Mesenteric fat pad (tissue), 1 donor: Measurements from ENCODE around the gene PLPP1. TPM values are rescaled to one million over a fixed set of nuclear protein-coding genes. Genes with fewer than 3 reads are reported as not detected.

Experiments
- DNase-seq: peaks from one replicate; pipeline ENCODE4 v3.0.0-alpha.2; 2020; ENCODE audit warnings: low spot score
- total RNA-seq: library from RNA; stranded (reverse); fragmentation: NEBNext Ultra II Directional; extraction: Animal tissue kit (Norgen Biotek cat#: 25700); gene quantifications from one replicate; pipeline ENCODE4 v1.2.1, GENCODE V29; 2021
- donor health status: DM: yes; HTN: yes; CAD: no.

Gene PLPP1
- total RNA-seq, 1 donor from 2014 or later = 304 TPM

- DNase-seq = no peak
These were observed 84.6 kb downstream of the PLPP1 start for GRCh38 chr5:55450050-55450765.

GRCh38 chr5:55446640-55447351 lies 88.0 kb downstream of the PLPP1 start:
- no peak for DNase-seq

DNA sequence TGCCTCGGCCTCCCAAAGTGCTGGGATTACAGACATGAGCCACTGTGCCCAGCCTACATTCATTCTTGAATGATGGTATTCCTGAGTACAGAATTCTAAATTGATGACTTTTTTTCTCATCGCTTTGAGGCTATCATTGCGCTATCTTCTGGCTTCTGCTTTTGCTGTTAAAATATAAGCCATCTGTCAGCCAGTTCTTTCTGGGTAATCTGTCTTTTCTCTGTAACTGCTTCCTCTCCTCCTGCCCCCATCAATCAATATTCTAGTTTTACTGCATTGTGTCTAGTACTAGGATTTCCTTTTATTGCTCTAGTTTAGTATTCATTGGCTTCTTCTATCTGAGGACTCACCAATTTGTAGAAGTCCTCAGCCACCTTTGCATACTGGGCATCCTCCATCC lies 89.0 kb downstream of the PLPP1 start:
- DNase-seq = no peak

- no peak for DNase-seq
These were observed 92.8 kb downstream of the PLPP1 start for GRCh38 chr5:55441954-55442353.

- no peak for DNase-seq
These were observed 93.5 kb downstream of the PLPP1 start for GRCh38 chr5:55441107-55441771.

GRCh38 chr5:55440188-55440646 lies 94.5 kb downstream of the PLPP1 start:
- DNase-seq = no peak

DNA sequence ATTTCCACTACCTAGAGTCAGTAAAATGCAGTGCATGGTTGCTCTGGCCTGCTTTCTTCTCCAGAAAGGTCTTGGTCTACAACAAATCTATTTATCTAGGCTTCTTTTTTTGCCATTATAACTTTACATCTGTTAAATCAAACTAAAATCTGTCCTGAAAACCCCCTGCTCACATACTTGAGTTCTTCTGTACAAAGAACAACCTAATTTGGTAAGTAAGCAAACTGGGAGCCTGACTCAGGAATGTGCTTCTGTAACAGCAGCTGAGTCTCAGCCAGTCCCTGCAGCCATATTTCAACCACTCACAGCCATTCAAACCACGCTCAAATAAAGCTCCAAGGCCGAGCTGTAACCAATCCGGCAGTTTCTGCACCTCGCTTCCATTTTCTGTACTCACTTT lies 95.8 kb downstream of the PLPP1 start:
- DNase-seq = no peak

DNA sequence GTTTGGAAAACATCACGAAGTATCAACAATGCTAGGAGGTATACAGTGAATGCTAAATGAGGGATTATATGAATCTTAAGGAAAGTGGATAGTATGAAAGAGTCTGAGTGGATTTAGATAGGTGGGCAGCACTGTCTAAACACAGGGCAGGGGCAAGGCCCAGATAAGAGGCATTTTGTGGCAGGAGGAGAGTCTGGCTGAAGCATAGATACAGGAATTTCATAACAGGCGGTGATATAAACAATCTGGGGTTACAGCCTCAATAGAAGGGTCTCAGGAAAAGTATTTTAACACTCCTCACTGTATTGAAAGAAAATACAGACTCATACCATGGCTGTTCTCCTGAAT lies 96.9 kb downstream of the PLPP1 start:
- DNase-seq = no peak

DNA sequence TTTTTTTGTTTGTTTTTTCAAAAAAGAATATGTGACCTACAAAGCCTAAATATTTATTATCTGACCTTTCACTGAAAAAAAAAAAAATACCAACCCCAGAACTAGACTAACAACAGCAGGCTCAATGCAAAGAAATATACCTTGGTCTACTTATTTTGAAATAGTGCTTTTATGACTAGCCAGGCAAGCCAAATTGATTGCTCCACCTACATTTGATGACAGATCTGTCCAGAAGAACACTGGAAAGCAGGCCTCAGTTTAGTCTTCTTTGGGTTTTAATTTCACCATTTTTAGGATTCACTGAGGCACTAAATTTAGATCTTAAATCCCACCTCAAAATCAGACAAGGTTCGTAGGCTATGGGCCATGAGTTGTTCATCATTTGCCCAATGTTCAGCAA lies 97.3 kb downstream of the PLPP1 start:
- DNase-seq = no peak

- no peak for DNase-seq
These were observed 102.2 kb downstream of the PLPP1 start for GRCh38 chr5:55432549-55432948.

- no peak for DNase-seq
These were observed 105.0 kb downstream of the PLPP1 start for GRCh38 chr5:55429613-55430253.

- no peak for DNase-seq
These were observed 105.5 kb downstream of the PLPP1 start for GRCh38 chr5:55429221-55429612.

DNA sequence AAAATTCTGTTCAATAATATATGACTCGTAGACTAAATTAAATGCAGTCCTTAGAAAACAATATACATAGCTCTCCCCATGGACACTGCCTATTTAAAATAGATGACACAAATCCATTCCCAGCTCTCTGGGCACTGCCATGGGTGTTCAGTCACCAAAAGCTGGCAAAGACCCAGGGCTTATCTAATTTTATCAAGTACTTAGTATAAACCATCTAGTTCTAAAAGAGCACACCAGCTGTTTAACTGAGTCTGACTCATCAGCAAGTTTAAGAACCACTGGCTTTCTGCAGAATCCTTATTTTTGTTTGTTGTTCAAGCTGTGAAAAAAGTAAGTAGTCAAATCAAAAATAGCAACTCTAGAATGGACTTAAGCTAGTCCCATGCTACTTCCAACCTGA lies 107.6 kb downstream of the PLPP1 start:
- DNase-seq = no peak

DNA sequence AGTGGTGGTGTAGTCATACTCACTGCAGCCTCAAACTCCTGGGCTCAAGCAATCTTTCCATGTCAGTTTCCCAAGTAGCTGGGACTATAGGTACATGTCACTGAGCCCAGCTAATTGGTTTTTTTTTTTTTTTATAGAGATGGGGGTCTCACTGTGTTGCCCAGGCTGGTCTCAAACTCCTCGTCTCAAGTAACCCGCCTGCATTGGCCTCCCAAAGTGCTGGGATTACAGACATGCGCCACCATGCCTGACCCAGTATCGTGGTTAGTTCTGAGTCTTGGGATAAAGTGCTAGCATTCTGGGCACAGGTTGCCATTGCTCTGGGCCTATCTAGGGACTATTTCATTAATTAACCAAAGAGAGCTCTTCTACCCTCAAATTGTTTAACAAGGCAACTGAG lies 108.3 kb downstream of the PLPP1 start:
- no peak for DNase-seq

- DNase-seq = no peak
These were observed 113.7 kb downstream of the PLPP1 start for GRCh38 chr5:55421074-55421529.

DNA sequence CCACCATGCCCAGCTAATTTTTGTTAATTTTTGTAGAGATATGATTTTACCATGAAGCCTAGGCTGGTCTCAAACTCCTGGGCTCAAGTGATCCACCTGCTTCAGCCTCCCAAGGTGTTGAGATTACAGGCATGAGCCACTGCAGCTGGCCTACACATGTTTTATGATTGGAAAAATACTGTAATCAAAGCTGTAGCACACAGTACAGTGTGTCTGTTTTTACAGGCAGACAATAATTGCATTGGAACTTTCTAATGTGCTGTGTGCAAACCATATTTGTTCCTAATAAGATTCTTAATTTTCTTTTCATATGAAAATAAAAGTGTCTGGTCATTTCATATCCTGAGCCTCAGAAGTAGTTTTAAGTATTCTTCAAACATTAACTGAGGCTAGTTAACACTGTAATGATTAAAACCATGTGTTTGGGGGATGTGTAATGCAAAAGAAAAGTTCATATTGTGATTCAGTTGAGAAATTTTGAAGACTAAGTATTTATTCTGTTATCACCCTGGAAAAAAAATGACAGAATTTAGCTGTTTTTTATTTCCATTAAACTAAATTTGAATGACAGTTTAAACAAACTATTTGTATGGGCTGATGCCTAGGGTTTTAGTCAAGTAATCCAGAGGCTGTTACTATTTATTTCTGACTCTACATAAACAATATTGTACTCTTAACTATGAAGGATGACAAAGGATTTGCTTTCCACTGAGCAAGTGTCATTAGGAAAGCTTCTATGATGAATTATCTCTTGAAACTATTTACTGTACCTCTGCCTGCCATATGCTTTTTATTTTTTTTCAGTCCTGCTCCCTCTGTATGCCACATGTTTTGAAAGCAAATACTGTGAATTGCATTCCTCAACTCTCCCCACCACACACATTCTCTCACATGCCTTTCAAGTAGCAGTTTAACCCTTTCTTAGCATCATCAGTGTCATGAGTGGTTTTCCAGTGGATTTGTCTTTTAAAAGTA lies 115.5 kb downstream of the PLPP1 start:
- no peak for DNase-seq

- DNase-seq = no peak
These were observed 118.5 kb downstream of the PLPP1 start for GRCh38 chr5:55416306-55416705.

GRCh38 chr5:55415071-55415470 lies 119.7 kb downstream of the PLPP1 start:
- no peak for DNase-seq

- DNase-seq = no peak
These were observed 121.1 kb downstream of the PLPP1 start for GRCh38 chr5:55413644-55414043.

DNA sequence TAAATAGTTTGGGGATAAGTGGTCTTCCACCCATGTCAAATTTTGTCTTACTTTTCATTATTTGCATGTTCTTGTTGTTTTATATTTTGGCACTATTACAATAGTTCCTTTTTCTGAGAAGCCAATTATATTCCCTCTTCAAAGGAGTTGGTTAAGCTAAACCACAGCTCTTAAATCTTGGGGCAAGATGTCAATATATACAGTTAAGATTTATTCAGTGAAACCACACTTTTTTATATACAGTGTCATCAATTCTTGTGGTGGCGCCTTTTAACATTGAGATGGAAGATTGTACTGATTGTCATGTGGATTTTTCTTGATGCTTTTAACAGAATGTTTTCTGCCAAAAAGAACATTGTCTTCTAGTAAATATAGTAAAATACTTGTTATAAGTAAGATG lies 122.9 kb downstream of the PLPP1 start:
- DNase-seq = no peak

DNA sequence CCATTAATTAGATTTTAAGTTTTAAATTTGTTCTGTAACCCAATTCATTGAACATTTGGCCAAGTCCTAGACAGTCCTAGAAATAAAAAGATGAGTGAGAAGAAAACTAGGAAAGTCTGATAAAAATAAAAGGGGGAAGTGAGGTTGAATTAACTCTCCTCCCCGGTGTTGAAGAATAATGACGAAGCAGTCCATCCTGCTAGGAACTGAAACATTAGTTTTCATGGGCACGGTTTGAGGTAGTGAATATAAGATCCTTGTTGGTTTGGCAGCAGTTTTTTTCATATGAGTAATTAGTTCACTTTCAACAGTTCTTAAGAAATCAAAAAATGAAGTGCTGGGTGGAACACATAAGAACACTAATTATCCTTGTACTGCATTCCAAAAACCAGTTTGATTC lies 123.9 kb downstream of the PLPP1 start:
- DNase-seq = no peak
